Activated CD8-positive, alpha-beta T cell treated with anti-CD3 and anti-CD28 coated beads for 36 hours (primary cell): ENCODE data around the gene ERBB4. TPM values are rescaled to one million over a fixed set of nuclear protein-coding genes. Genes with fewer than 3 reads are reported as not detected.

ENCODE experiments used
- ATAC-seq: fragments of 200-7000 bp; cut with Tn5 transposase; one replicate; pipeline ENCODE4 v1.10.0; 2021; ENCODE audit warnings: mild to moderate bottlenecking, moderate library complexity
- CTCF ChIA-PET: fragments of 350-600 bp; sonication (Branson Sonifier 250); formaldehyde crosslinking; loops from one replicate; lab custom pipeline; 2021; ENCODE audit warnings: antibody characterized with exemption; lab: Charles Lee
- POLR2A ChIA-PET: fragments of 350-600 bp; sonication (Branson Sonifier 250); formaldehyde crosslinking; loops from one replicate; lab custom pipeline; 2021; ENCODE audit warnings: antibody characterized with exemption; lab: Charles Lee
- DNase-seq: peaks from one replicate; pipeline ENCODE4 v3.0.0-alpha.2; 2020
- H3K27ac Mint-ChIP-seq: one replicate; pipeline ENCODE4 v1.8.0; 2021; ENCODE audit warnings: mild to moderate bottlenecking, mixed read lengths
- H3K27me3 Mint-ChIP-seq: one replicate; pipeline ENCODE4 v1.8.0; 2021; ENCODE audit warnings: mixed read lengths
- H3K36me3 Mint-ChIP-seq: one replicate; pipeline ENCODE4 v1.8.0; 2021; ENCODE audit warnings: low read depth, mixed read lengths
- H3K4me1 Mint-ChIP-seq: one replicate; pipeline ENCODE4 v1.8.0; 2021; ENCODE audit warnings: low read depth, mixed read lengths
- H3K4me3 Mint-ChIP-seq: one replicate; pipeline ENCODE4 v1.8.0; 2021; ENCODE audit warnings: mild to moderate bottlenecking, moderate library complexity, mixed read lengths
- H3K9me3 Mint-ChIP-seq: one replicate; pipeline ENCODE4 v1.8.0; 2021; ENCODE audit warnings: mixed read lengths
- CTCF ChIP-seq: fragments of 200-600 bp; IDR thresholded peaks from one replicate; pipeline ENCODE4 v1.8.0; 2022; ENCODE audit warnings: antibody characterized with exemption, mild to moderate bottlenecking
- intact Hi-C: fragments of 100-400 bp; cut with micrococcal nuclease; formaldehyde crosslinking; loops from one replicate; pipeline ENCODE4 v1.10.0; 2022
- total RNA-seq, 2 experiments: library from RNA; stranded (reverse); gene quantifications; one replicate each; pipeline ENCODE4 v1.2.3, GENCODE V29; 2021

The ERBB4 gene
- total RNA-seq, 2 experiments from 2014 or later: not detected

GRCh38 chr2:211901226-211901846, 637.3 kb downstream of the ERBB4 start:
- TF ChIP-seq CTCF: no peak
- CTCF ChIA-PET: no interaction called here
- ATAC-seq: no peak
- DNase-seq: no peak
- Mint-ChIP-seq H3K27me3 (no peaks in the 10 kb centered on the region), H3K4me3 (no peak overlapping the region), H3K27ac (no peak overlapping the region), H3K4me1 (no peaks in the 10 kb centered on the region), H3K9me3 (no peaks in the 10 kb centered on the region), H3K36me3 (no peaks in the 10 kb centered on the region)
- intact Hi-C loops: no loop called here
- POLR2A ChIA-PET: no interaction called here

- H3K27me3 Mint-ChIP-seq: no peaks in the 10 kb centered on the region
- H3K27ac Mint-ChIP-seq: no peak overlapping the region
- no peak for TF ChIP-seq CTCF
- H3K4me1 Mint-ChIP-seq: no peaks in the 10 kb centered on the region
- no peak for ATAC-seq
- H3K9me3 Mint-ChIP-seq: no peaks in the 10 kb centered on the region
- no peak overlapping the region for H3K4me3 Mint-ChIP-seq
- DNase-seq: no peak
- intact Hi-C loops: no loop called here
- ChIA-PET POLR2A (no interaction called here), CTCF (no interaction called here)
- H3K36me3 Mint-ChIP-seq: no peaks in the 10 kb centered on the region
Measured at GRCh38 chr2:211900518-211900917, 638.1 kb downstream of the ERBB4 start.

GRCh38 chr2:211900000-211900399, 638.6 kb downstream of the ERBB4 start:
- ATAC-seq (no peak), DNase-seq (no peak)
- ChIA-PET POLR2A (no interaction called here), CTCF (no interaction called here)
- H3K36me3 Mint-ChIP-seq: no peaks in the 10 kb centered on the region
- H3K4me1 Mint-ChIP-seq: no peaks in the 10 kb centered on the region
- H3K27me3 Mint-ChIP-seq: no peaks in the 10 kb centered on the region
- no peak overlapping the region for H3K4me3 Mint-ChIP-seq
- no peak for TF ChIP-seq CTCF
- no peak overlapping the region for H3K27ac Mint-ChIP-seq
- intact Hi-C loops: no loop called here
- no peaks in the 10 kb centered on the region for H3K9me3 Mint-ChIP-seq

- intact Hi-C loops: no loop called here
- CTCF ChIA-PET: no interaction called here
Measured at GRCh38 chr2:211898702-211899101, 639.9 kb downstream of the ERBB4 start.

DNA sequence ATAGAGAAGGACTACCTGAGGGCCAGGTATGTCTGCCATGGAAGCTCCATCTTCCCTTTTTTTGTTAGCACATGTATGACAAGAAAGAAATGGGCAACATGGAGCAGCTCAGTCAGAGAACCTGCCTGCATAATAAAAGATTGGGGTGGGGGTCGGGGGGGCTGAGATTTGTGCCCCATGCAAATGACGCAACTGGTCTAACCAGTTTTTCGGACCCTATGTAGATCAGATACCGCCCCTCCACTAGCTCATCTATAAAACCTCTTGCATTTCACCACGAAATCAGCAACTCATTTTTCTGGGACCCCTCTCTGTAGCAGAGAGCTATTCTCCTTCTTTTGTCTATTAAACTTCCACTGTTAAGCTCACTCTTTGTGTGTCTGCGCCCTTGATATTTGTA, 657.2 kb downstream of the ERBB4 start:
- Mint-ChIP-seq H3K9me3 (peaks cover 1% of the 10 kb centered on the region), H3K36me3 (no peaks in the 10 kb centered on the region), H3K27ac (no peak overlapping the region), H3K27me3 (no peaks in the 10 kb centered on the region), H3K4me3 (no peak overlapping the region), H3K4me1 (no peaks in the 10 kb centered on the region)
- no peak for TF ChIP-seq CTCF
- ChIA-PET CTCF (no interaction called here), POLR2A (no interaction called here)
- no peak for DNase-seq
- no peak for ATAC-seq
- intact Hi-C loops: no loop called here

More at GRCh38 chr2:211898702-211899101, 639.9 kb downstream of the ERBB4 start:
- Mint-ChIP-seq H3K4me3 (no peak overlapping the region), H3K9me3 (no peaks in the 10 kb centered on the region), H3K4me1 (no peaks in the 10 kb centered on the region), H3K27me3 (no peaks in the 10 kb centered on the region), H3K36me3 (no peaks in the 10 kb centered on the region), H3K27ac (no peak overlapping the region)
- no peak for DNase-seq
- no peak for TF ChIP-seq CTCF
- ATAC-seq: no peak
- POLR2A ChIA-PET: no interaction called here
